ENCODE data around the gene RTN3.
"Not testable (repeated sequence)": the region's sequence is repeated elsewhere in the genome, so short reads cannot be mapped to it uniquely, and the experiment has no call there.

Gene RTN3

GRCh38 chr11:63770763-63771162, 89.5 kb downstream of the RTN3 start:
- H3K4me3 ChIP-seq (ENCODE audit: low read length) = peak overlapping the region; percentile 97; the same call in 1 of the 2 replicates
- no peaks in the 10 kb centered on the region; the same call in 1 of the 2 replicates for H3K36me3 ChIP-seq (ENCODE audit: insufficient read depth, low read length)
- no peak overlapping the region for H3K9ac ChIP-seq (ENCODE audit: low read depth, low read length)
- no peaks in the 10 kb centered on the region for H3K9me3 ChIP-seq (ENCODE audit: insufficient read depth, low read depth, low read length)
- 79% methylated on average over 7 of the region's 7 CpGs for WGBS
- H3K27me3 ChIP-seq (ENCODE audit: insufficient read depth, low read length) = peaks cover 23% of the 10 kb centered on the region
- H3K27ac ChIP-seq (ENCODE audit: low read depth, low read length) = no peak overlapping the region
- H3K4me1 ChIP-seq (ENCODE audit: insufficient read depth, low read length) = peaks cover 27% of the 10 kb centered on the region

- H3K9me3 ChIP-seq (ENCODE audit: insufficient read depth, low read depth, low read length); H3K36me3 ChIP-seq (ENCODE audit: insufficient read depth, low read length); H3K4me3 ChIP-seq (ENCODE audit: low read length); H3K27ac ChIP-seq (ENCODE audit: low read depth, low read length); H3K9ac ChIP-seq (ENCODE audit: low read depth, low read length): not testable (repeated sequence)
- 54% methylated on average over 2 of the region's 2 CpGs for WGBS
- peaks cover 23% of the 10 kb centered on the region for H3K27me3 ChIP-seq (ENCODE audit: insufficient read depth, low read length)
- H3K4me1 ChIP-seq (ENCODE audit: insufficient read depth, low read length) = peaks cover 17% of the 10 kb centered on the region
Observed at GRCh38 chr11:63771741-63772318, 90.5 kb downstream of the RTN3 start.

- Histone ChIP-seq H3K27ac (ENCODE audit: low read depth, low read length) (no peak overlapping the region), H3K9ac (ENCODE audit: low read depth, low read length) (no peak overlapping the region), H3K4me1 (ENCODE audit: insufficient read depth, low read length) (peaks cover 5% of the 10 kb centered on the region; the same call in 1 of the 2 replicates), H3K27me3 (ENCODE audit: insufficient read depth, low read length) (peaks cover 14% of the 10 kb centered on the region), H3K4me3 (ENCODE audit: low read length) (no peak overlapping the region), H3K9me3 (ENCODE audit: insufficient read depth, low read depth, low read length) (no peaks in the 10 kb centered on the region), H3K36me3 (ENCODE audit: insufficient read depth, low read length) (no peaks in the 10 kb centered on the region)
- 97% methylated on average over 3 of the region's 3 CpGs for WGBS
Observed at GRCh38 chr11:63775191-63775590, 93.9 kb downstream of the RTN3 start.

- H3K4me3 ChIP-seq (ENCODE audit: low read length) = no peak overlapping the region
- H3K9ac ChIP-seq (ENCODE audit: low read depth, low read length) = no peak overlapping the region
- H3K27ac ChIP-seq (ENCODE audit: low read depth, low read length) = no peak overlapping the region
- H3K4me1 ChIP-seq (ENCODE audit: insufficient read depth, low read length) = no peaks in the 10 kb centered on the region
- WGBS = 100% methylated on average over 2 of the region's 2 CpGs
- no peaks in the 10 kb centered on the region for H3K27me3 ChIP-seq (ENCODE audit: insufficient read depth, low read length)
- no peaks in the 10 kb centered on the region for H3K9me3 ChIP-seq (ENCODE audit: insufficient read depth, low read depth, low read length)
- no peaks in the 10 kb centered on the region for H3K36me3 ChIP-seq (ENCODE audit: insufficient read depth, low read length)
Observed at GRCh38 chr11:63779039-63779438, 97.7 kb downstream of the RTN3 start.

GRCh38 chr11:63782749-63783148, 101.4 kb downstream of the RTN3 start:
- no peak overlapping the region for H3K9ac ChIP-seq (ENCODE audit: low read depth, low read length)
- H3K27ac ChIP-seq (ENCODE audit: low read depth, low read length) = no peak overlapping the region
- no peaks in the 10 kb centered on the region for H3K36me3 ChIP-seq (ENCODE audit: insufficient read depth, low read length)
- H3K4me3 ChIP-seq (ENCODE audit: low read length) = no peak overlapping the region
- no peaks in the 10 kb centered on the region for H3K4me1 ChIP-seq (ENCODE audit: insufficient read depth, low read length)
- WGBS = 96% methylated on average over 6 of the region's 6 CpGs
- no peaks in the 10 kb centered on the region for H3K9me3 ChIP-seq (ENCODE audit: insufficient read depth, low read depth, low read length)
- H3K27me3 ChIP-seq (ENCODE audit: insufficient read depth, low read length) = no peaks in the 10 kb centered on the region

- no peak overlapping the region for H3K27ac ChIP-seq (ENCODE audit: low read depth, low read length)
- WGBS = 51% methylated on average over 5 of the region's 7 CpGs
- no peaks in the 10 kb centered on the region for H3K4me1 ChIP-seq (ENCODE audit: insufficient read depth, low read length)
- H3K27me3 ChIP-seq (ENCODE audit: insufficient read depth, low read length) = no peaks in the 10 kb centered on the region
- no peaks in the 10 kb centered on the region for H3K9me3 ChIP-seq (ENCODE audit: insufficient read depth, low read depth, low read length)
- no peak overlapping the region for H3K9ac ChIP-seq (ENCODE audit: low read depth, low read length)
- no peaks in the 10 kb centered on the region for H3K36me3 ChIP-seq (ENCODE audit: insufficient read depth, low read length)
- no peak overlapping the region for H3K4me3 ChIP-seq (ENCODE audit: low read length)
Observed at GRCh38 chr11:63783925-63784592, 102.8 kb downstream of the RTN3 start.

GRCh38 chr11:63785823-63786222, 104.5 kb downstream of the RTN3 start:
- Histone ChIP-seq H3K4me1 (ENCODE audit: insufficient read depth, low read length) (no peaks in the 10 kb centered on the region), H3K36me3 (ENCODE audit: insufficient read depth, low read length) (no peaks in the 10 kb centered on the region), H3K27me3 (ENCODE audit: insufficient read depth, low read length) (no peaks in the 10 kb centered on the region), H3K9me3 (ENCODE audit: insufficient read depth, low read depth, low read length) (peaks cover 3% of the 10 kb centered on the region; the same call in 1 of the 2 replicates), H3K4me3 (ENCODE audit: low read length) (no peak overlapping the region), H3K9ac (ENCODE audit: low read depth, low read length) (no peak overlapping the region), H3K27ac (ENCODE audit: low read depth, low read length) (no peak overlapping the region)
- 93% methylated on average over 1 of the region's 1 CpG for WGBS

GRCh38 chr11:63791495-63792167, 110.3 kb downstream of the RTN3 start:
- no peaks in the 10 kb centered on the region for H3K4me1 ChIP-seq (ENCODE audit: insufficient read depth, low read length)
- 91% methylated on average over 4 of the region's 6 CpGs for WGBS
- no peak overlapping the region for H3K4me3 ChIP-seq (ENCODE audit: low read length)
- H3K36me3 ChIP-seq (ENCODE audit: insufficient read depth, low read length) = no peaks in the 10 kb centered on the region
- H3K9me3 ChIP-seq (ENCODE audit: insufficient read depth, low read depth, low read length) = peaks cover 20% of the 10 kb centered on the region
- no peak overlapping the region for H3K27ac ChIP-seq (ENCODE audit: low read depth, low read length)
- no peak overlapping the region for H3K9ac ChIP-seq (ENCODE audit: low read depth, low read length)
- no peaks in the 10 kb centered on the region for H3K27me3 ChIP-seq (ENCODE audit: insufficient read depth, low read length)

GRCh38 chr11:63793161-63793560, 111.9 kb downstream of the RTN3 start:
- H3K9ac ChIP-seq (ENCODE audit: low read depth, low read length) = no peak overlapping the region
- H3K36me3 ChIP-seq (ENCODE audit: insufficient read depth, low read length) = no peaks in the 10 kb centered on the region
- no peaks in the 10 kb centered on the region for H3K4me1 ChIP-seq (ENCODE audit: insufficient read depth, low read length)
- no peaks in the 10 kb centered on the region for H3K27me3 ChIP-seq (ENCODE audit: insufficient read depth, low read length)
- H3K9me3 ChIP-seq (ENCODE audit: insufficient read depth, low read depth, low read length) = peaks cover 20% of the 10 kb centered on the region
- no peak overlapping the region for H3K4me3 ChIP-seq (ENCODE audit: low read length)
- H3K27ac ChIP-seq (ENCODE audit: low read depth, low read length) = no peak overlapping the region

- Histone ChIP-seq H3K9me3 (ENCODE audit: insufficient read depth, low read depth, low read length) (peaks cover 20% of the 10 kb centered on the region), H3K9ac (ENCODE audit: low read depth, low read length) (no peak overlapping the region), H3K27ac (ENCODE audit: low read depth, low read length) (no peak overlapping the region), H3K4me3 (ENCODE audit: low read length) (no peak overlapping the region), H3K36me3 (ENCODE audit: insufficient read depth, low read length) (no peaks in the 10 kb centered on the region), H3K4me1 (ENCODE audit: insufficient read depth, low read length) (no peaks in the 10 kb centered on the region), H3K27me3 (ENCODE audit: insufficient read depth, low read length) (no peaks in the 10 kb centered on the region)
- WGBS = 94% methylated on average over 11 of the region's 11 CpGs
Observed at GRCh38 chr11:63795066-63795465, 113.8 kb downstream of the RTN3 start.

- no peaks in the 10 kb centered on the region for H3K4me1 ChIP-seq (ENCODE audit: insufficient read depth, low read length)
- no peaks in the 10 kb centered on the region for H3K27me3 ChIP-seq (ENCODE audit: insufficient read depth, low read length)
- H3K36me3 ChIP-seq (ENCODE audit: insufficient read depth, low read length) = no peaks in the 10 kb centered on the region
- H3K27ac ChIP-seq (ENCODE audit: low read depth, low read length) = no peak overlapping the region
- 84% methylated on average over 4 of the region's 5 CpGs for WGBS
- H3K9ac ChIP-seq (ENCODE audit: low read depth, low read length) = no peak overlapping the region
- no peaks in the 10 kb centered on the region for H3K9me3 ChIP-seq (ENCODE audit: insufficient read depth, low read depth, low read length)
- H3K4me3 ChIP-seq (ENCODE audit: low read length) = no peak overlapping the region
Observed at GRCh38 chr11:63800921-63801320, 119.6 kb downstream of the RTN3 start.

Data from HUES64 (cell line).